H1 (cell line): Measurements from ENCODE around the gene ATP6V1G3. TPM values are rescaled to one million over a fixed set of nuclear protein-coding genes. Genes with fewer than 3 reads are reported as not detected.

Source experiments
- CREB1 ChIP-seq: IDR thresholded peaks from 2 replicates; pipeline ENCODE4 v1.6.1; 2012; ENCODE audit warnings: inconsistent platforms
- RNF2 ChIP-seq: fragments of 200-900, 300-1000 bp; sonication (generic); IDR thresholded peaks from 2 replicates; pipeline ENCODE4 v1.7.1; 2016; ENCODE audit warnings: borderline replicate concordance, low read depth, mild to moderate bottlenecking, antibody characterized with exemption, low read length; ENCODE audit not compliant: poor library complexity, severe bottlenecking; ENCODE audit errors: missing control alignments
- polyA plus RNA-seq, 7 experiments: library from polyadenylated mRNA; depleted of rRNA in 3 of 7; stranded (reverse) in 5 of 7; unstranded in 2 of 7; fragments of >200 nt in 5 of 7; fragments of 200-250 nt in 2 of 7; gene quantifications; 1 replicate in 5 of 7; 2 replicates in 1 of 7; 4 replicates in 1 of 7; pipeline versions ENCODE4 v1.2.1 to v1.2.3, GENCODE V29; 2011 to 2013; ENCODE audit warnings: missing spikeins in 2 of 7, mixed read lengths in 2 of 7
- total RNA-seq: library from RNA; stranded (reverse); fragmentation: NEBNext Ultra II Directional; extraction: Animal tissue kit (Norgen Biotek cat#: 25700); gene quantifications from 2 replicates; pipeline ENCODE4 v1.2.1, GENCODE V29; 2021
- TF ChIP-seq, protein P1 (sequence below), 3 experiments: IDR thresholded peaks; 1 replicate in 2 of 3; 2 replicates in 1 of 3; pipeline versions ENCODE4 v1.5.1 to v1.6.1; 2011; ENCODE audit warnings: low read length in 3 of 3, mild to moderate bottlenecking in 3 of 3, inconsistent platforms in 2 of 3, low read depth in 1 of 3, moderate library complexity in 1 of 3; ENCODE audit not compliant: insufficient read depth in 1 of 3; ENCODE audit errors: control extremely low read depth in 1 of 3

Gene ATP6V1G3
- total and polyA plus RNA-seq, 2 of the 8 experiments (the other 6 are each of a cell fraction or from before 2014, with no cell fraction given) = not detected

DNA sequence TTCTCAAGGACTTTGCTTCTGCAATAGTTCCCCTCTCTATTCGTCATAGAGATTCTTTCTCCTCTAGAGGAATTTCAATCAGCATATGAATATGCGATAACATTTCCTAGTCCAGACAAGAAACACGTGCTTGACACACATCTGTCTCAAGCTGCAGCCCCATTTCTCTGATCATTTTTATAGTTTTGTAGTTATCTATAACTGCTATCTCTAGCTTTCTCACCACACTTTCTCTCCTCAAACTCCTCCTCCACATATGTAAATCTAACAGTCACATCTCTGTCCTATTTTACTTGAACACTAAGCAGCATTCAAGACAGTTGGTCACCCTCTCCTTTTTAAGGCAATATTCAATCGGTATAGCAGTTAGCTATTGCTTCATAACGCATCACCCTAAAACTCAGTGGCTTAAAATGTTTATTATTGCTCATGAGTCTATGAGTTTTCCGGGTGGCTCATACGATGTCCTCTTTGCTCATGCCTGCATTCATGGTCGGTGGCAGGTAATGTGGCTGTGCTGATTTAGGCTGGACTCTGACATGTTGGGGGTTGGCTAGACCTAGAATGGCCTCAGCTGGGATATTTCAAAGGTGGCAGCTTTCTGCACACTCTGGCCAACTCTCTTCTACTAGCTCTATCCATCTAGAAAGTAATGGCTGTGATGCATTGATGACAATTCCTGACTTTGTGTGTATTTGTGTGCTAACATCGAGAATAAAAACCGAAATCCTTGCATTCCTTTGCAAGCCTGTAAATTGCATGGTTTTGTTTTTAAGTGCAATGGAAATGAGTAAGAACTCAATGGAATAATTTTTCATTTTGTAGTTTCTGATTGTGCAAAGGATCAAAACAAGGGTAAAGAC is 20.6 kb downstream of the ATP6V1G3 start (continued):
- TF ChIP-seq, protein P1, sequence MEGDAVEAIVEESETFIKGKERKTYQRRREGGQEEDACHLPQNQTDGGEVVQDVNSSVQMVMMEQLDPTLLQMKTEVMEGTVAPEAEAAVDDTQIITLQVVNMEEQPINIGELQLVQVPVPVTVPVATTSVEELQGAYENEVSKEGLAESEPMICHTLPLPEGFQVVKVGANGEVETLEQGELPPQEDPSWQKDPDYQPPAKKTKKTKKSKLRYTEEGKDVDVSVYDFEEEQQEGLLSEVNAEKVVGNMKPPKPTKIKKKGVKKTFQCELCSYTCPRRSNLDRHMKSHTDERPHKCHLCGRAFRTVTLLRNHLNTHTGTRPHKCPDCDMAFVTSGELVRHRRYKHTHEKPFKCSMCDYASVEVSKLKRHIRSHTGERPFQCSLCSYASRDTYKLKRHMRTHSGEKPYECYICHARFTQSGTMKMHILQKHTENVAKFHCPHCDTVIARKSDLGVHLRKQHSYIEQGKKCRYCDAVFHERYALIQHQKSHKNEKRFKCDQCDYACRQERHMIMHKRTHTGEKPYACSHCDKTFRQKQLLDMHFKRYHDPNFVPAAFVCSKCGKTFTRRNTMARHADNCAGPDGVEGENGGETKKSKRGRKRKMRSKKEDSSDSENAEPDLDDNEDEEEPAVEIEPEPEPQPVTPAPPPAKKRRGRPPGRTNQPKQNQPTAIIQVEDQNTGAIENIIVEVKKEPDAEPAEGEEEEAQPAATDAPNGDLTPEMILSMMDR (IDR thresholded peaks at IDR 0.05; ENCODE audit: control extremely low read depth in 1 of 3, insufficient read depth in 1 of 3, low read depth in 1 of 3, low read length in 3 of 3) = no peak
- TF ChIP-seq CREB1 = no peak
- no peak for TF ChIP-seq RNF2
